KOPT-K1 (cell line): Measurements from ENCODE around the gene PRLR.
"Not testable (repeated sequence)": the region's sequence is repeated elsewhere in the genome, so short reads cannot be mapped to it uniquely, and the experiment has no call there.

Source experiments
- H3K27ac ChIP-seq: fragments of 200-600 bp; sonication (generic); 2 replicates; pipeline ENCODE4 v1.5.1; 2016; ENCODE audit warnings: antibody characterized with exemption, mild to moderate bottlenecking, low read depth, low read length; ENCODE audit not compliant: poor library complexity, severe bottlenecking
- H3K36me3 ChIP-seq: fragments of 200-600 bp; sonication (generic); 2 replicates; pipeline ENCODE4 v1.5.1; 2017; ENCODE audit warnings: antibody characterized with exemption, mild to moderate bottlenecking, low read length, moderate library complexity; ENCODE audit not compliant: insufficient read depth
- H3K9me3 ChIP-seq: fragments of 200-600 bp; sonication (generic); 2 replicates; pipeline ENCODE4 v1.5.1; 2017; ENCODE audit warnings: antibody characterized with exemption, low read length, mild to moderate bottlenecking; ENCODE audit not compliant: insufficient read depth, poor library complexity, severe bottlenecking

PRLR gene

GRCh38 chr5:35194635-35195471 lies 35.4 kb downstream of the PRLR start:
- H3K27ac ChIP-seq: no peak overlapping the region
- H3K9me3 ChIP-seq: no peaks in the 10 kb centered on the region
- H3K36me3 ChIP-seq: no peaks in the 10 kb centered on the region

- H3K36me3 ChIP-seq: no peaks in the 10 kb centered on the region
- H3K9me3 ChIP-seq: no peaks in the 10 kb centered on the region
Observed at GRCh38 chr5:35192506-35192905, 37.8 kb downstream of the PRLR start.

GRCh38 chr5:35189801-35190200 lies 40.5 kb downstream of the PRLR start:
- not testable (repeated sequence) for H3K9me3 ChIP-seq, H3K27ac ChIP-seq, H3K36me3 ChIP-seq

More at GRCh38 chr5:35192506-35192905, 37.8 kb downstream of the PRLR start:
- no peak overlapping the region for H3K27ac ChIP-seq

GRCh38 chr5:35188031-35188457 lies 42.2 kb downstream of the PRLR start:
- Histone ChIP-seq H3K36me3 (no peaks in the 10 kb centered on the region), H3K9me3 (no peaks in the 10 kb centered on the region), H3K27ac (no peak overlapping the region)

- not testable (repeated sequence) for H3K9me3 ChIP-seq, H3K27ac ChIP-seq, H3K36me3 ChIP-seq
Observed at GRCh38 chr5:35187621-35188020, 42.7 kb downstream of the PRLR start.

- Histone ChIP-seq H3K36me3 (no peaks in the 10 kb centered on the region), H3K27ac (no peak overlapping the region), H3K9me3 (no peaks in the 10 kb centered on the region)
Observed at GRCh38 chr5:35186749-35187148, 43.5 kb downstream of the PRLR start.

GRCh38 chr5:35185518-35185917 lies 44.8 kb downstream of the PRLR start:
- no peak overlapping the region for H3K27ac ChIP-seq
- H3K36me3 ChIP-seq: no peaks in the 10 kb centered on the region
- H3K9me3 ChIP-seq: no peaks in the 10 kb centered on the region

GRCh38 chr5:35183556-35183955 lies 46.7 kb downstream of the PRLR start:
- no peak overlapping the region for H3K27ac ChIP-seq
- no peaks in the 10 kb centered on the region for H3K36me3 ChIP-seq
- H3K9me3 ChIP-seq: no peaks in the 10 kb centered on the region

GRCh38 chr5:35182910-35183535 lies 47.3 kb downstream of the PRLR start:
- H3K36me3 ChIP-seq: no peaks in the 10 kb centered on the region
- H3K9me3 ChIP-seq: no peaks in the 10 kb centered on the region
- no peak overlapping the region for H3K27ac ChIP-seq

GRCh38 chr5:35182486-35182885 lies 47.8 kb downstream of the PRLR start:
- no peaks in the 10 kb centered on the region for H3K9me3 ChIP-seq
- no peaks in the 10 kb centered on the region for H3K36me3 ChIP-seq
- no peak overlapping the region for H3K27ac ChIP-seq

- no peaks in the 10 kb centered on the region for H3K9me3 ChIP-seq
- H3K27ac ChIP-seq: no peak overlapping the region
- no peaks in the 10 kb centered on the region for H3K36me3 ChIP-seq
Observed at GRCh38 chr5:35180046-35180445, 50.2 kb downstream of the PRLR start.

GRCh38 chr5:35177783-35178182 lies 52.5 kb downstream of the PRLR start:
- H3K36me3 ChIP-seq: no peaks in the 10 kb centered on the region
- no peaks in the 10 kb centered on the region for H3K9me3 ChIP-seq
- no peak overlapping the region for H3K27ac ChIP-seq

GRCh38 chr5:35172533-35172932 lies 57.8 kb downstream of the PRLR start:
- Histone ChIP-seq H3K36me3 (no peaks in the 10 kb centered on the region), H3K27ac (no peak overlapping the region), H3K9me3 (no peaks in the 10 kb centered on the region)

- Histone ChIP-seq H3K9me3 (no peaks in the 10 kb centered on the region), H3K36me3 (no peaks in the 10 kb centered on the region), H3K27ac (no peak overlapping the region)
Observed at GRCh38 chr5:35171991-35172390, 58.3 kb downstream of the PRLR start.

GRCh38 chr5:35171078-35171477 lies 59.2 kb downstream of the PRLR start:
- Histone ChIP-seq H3K36me3 (no peaks in the 10 kb centered on the region), H3K27ac (no peak overlapping the region), H3K9me3 (no peaks in the 10 kb centered on the region)

- H3K27ac ChIP-seq: no peak overlapping the region
- no peaks in the 10 kb centered on the region for H3K9me3 ChIP-seq
- H3K36me3 ChIP-seq: no peaks in the 10 kb centered on the region
Observed at GRCh38 chr5:35166043-35166442, 64.2 kb downstream of the PRLR start.
